OCI-LY3 (cell line): ENCODE results near the gene HMBS.

Experiments used
- CTCF ChIP-seq: fragments of 200-600, 300-600 bp; sonication (generic); IDR thresholded peaks from 2 replicates; pipeline ENCODE4 v1.5.1; 2014; ENCODE audit warnings: antibody characterized with exemption, low read length, low read depth
- EZH2phosphoT487 ChIP-seq: fragments of 200-600 bp; shearing (Covaris generic); IDR thresholded peaks from 2 replicates; pipeline ENCODE4 v1.6.1; 2018; ENCODE audit warnings: antibody characterized with exemption, mixed run types, low read depth

GRCh38 chr11:119087123-119087522 lies 2.4 kb downstream of the HMBS start:
- no peak for TF ChIP-seq CTCF
- no peak for TF ChIP-seq EZH2phosphoT487
